Measurements from ENCODE around the gene LSAMP. TPM values are rescaled to one million over a fixed set of nuclear protein-coding genes. Genes with fewer than 3 reads are reported as not detected.

LSAMP gene
- total RNA-seq, 1 donor from 2014 or later = not detected

- no peaks in the 10 kb centered on the region for H3K4me1 Mint-ChIP-seq
- no peaks in the 10 kb centered on the region for H3K9me3 Mint-ChIP-seq
- no peak overlapping the region for H3K27ac Mint-ChIP-seq
- H3K36me3 Mint-ChIP-seq (ENCODE audit: low read depth) = no peaks in the 10 kb centered on the region
- H3K27me3 Mint-ChIP-seq = no peaks in the 10 kb centered on the region
- intact Hi-C loops (cut with micrococcal nuclease) = no loop called here
- no peak for DNase-seq
- no peak overlapping the region for H3K4me3 Mint-ChIP-seq
Observed at GRCh38 chr3:116318370-116318769, 126.9 kb downstream of the LSAMP start.

GRCh38 chr3:116316771-116317170, 128.5 kb downstream of the LSAMP start:
- H3K36me3 Mint-ChIP-seq (ENCODE audit: low read depth) = no peaks in the 10 kb centered on the region
- no peaks in the 10 kb centered on the region for H3K27me3 Mint-ChIP-seq
- no peaks in the 10 kb centered on the region for H3K4me1 Mint-ChIP-seq
- intact Hi-C loops (cut with micrococcal nuclease) = no loop called here
- H3K27ac Mint-ChIP-seq = no peak overlapping the region
- no peak overlapping the region for H3K4me3 Mint-ChIP-seq
- H3K9me3 Mint-ChIP-seq = no peaks in the 10 kb centered on the region
- DNase-seq = no peak

GRCh38 chr3:116314476-116314875, 130.8 kb downstream of the LSAMP start:
- Mint-ChIP-seq H3K4me3 (no peak overlapping the region), H3K36me3 (ENCODE audit: low read depth) (no peaks in the 10 kb centered on the region), H3K4me1 (no peaks in the 10 kb centered on the region), H3K27ac (no peak overlapping the region), H3K27me3 (no peaks in the 10 kb centered on the region), H3K9me3 (no peaks in the 10 kb centered on the region)
- intact Hi-C loops (cut with micrococcal nuclease) = no loop called here
- DNase-seq = no peak

GRCh38 chr3:116306720-116307119, 138.6 kb downstream of the LSAMP start:
- Mint-ChIP-seq H3K27ac (no peak overlapping the region), H3K4me3 (no peak overlapping the region), H3K27me3 (no peaks in the 10 kb centered on the region), H3K36me3 (ENCODE audit: low read depth) (no peaks in the 10 kb centered on the region), H3K9me3 (no peaks in the 10 kb centered on the region), H3K4me1 (no peaks in the 10 kb centered on the region)
- DNase-seq = no peak
- intact Hi-C loops (cut with micrococcal nuclease) = no loop called here

DNA sequence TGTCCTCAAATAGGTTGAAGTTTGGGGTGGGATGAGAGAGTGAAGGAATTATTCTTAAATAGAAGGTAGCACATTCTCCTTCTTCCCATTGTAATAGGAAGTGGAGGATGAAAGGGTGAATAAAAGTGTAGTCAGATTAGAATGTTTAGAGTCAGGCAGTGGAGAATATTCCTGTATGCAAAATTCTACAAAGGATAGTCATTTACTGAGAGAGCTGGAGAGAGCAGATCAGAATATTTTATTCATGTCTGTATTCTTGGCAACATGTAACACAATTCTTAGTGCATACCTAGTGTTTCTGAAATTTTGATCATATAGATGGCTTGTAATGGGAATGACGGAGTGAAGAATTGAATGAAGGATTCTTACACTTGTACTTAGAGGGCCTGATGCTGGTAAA, 139.1 kb downstream of the LSAMP start:
- H3K4me1 Mint-ChIP-seq = no peaks in the 10 kb centered on the region
- H3K4me3 Mint-ChIP-seq = no peak overlapping the region
- no peaks in the 10 kb centered on the region for H3K36me3 Mint-ChIP-seq (ENCODE audit: low read depth)
- H3K9me3 Mint-ChIP-seq = no peaks in the 10 kb centered on the region
- no peak overlapping the region for H3K27ac Mint-ChIP-seq
- intact Hi-C loops (cut with micrococcal nuclease) = no loop called here
- no peak for DNase-seq
- H3K27me3 Mint-ChIP-seq = no peaks in the 10 kb centered on the region

DNA sequence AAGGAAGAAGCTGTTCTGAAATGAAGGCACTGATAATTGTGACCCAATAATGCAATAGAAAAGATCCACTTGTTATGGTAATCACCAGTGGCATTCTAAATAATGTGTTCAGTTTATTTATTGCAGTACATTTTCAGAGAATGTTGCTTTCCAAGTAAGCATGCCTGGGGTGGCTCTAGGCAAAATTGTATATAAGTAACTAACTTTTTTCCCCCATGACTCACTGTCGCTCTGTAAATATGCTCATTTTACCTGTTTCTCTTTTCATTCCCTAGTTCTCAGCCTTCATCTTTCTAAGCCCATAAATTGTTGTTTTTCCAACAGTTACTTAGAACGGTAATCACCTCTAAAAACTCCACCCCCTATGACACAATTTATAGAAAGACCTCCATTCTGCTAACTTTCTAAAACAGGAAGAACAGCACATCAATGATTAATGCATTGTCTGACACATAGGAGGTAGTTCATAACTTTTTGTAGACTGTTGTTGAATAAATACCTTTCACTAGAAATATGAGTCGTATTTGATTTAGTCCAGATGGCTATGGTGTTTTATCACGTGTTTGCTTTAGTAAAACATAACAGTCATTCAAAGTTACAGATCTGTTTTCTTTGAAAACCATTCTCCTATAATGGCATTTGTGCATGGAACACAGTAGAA, 143.1 kb downstream of the LSAMP start:
- no peak overlapping the region for H3K27ac Mint-ChIP-seq
- H3K4me3 Mint-ChIP-seq = no peak overlapping the region
- H3K9me3 Mint-ChIP-seq = no peaks in the 10 kb centered on the region
- intact Hi-C loops (cut with micrococcal nuclease) = no loop called here
- no peak for DNase-seq
- H3K27me3 Mint-ChIP-seq = no peaks in the 10 kb centered on the region
- H3K36me3 Mint-ChIP-seq (ENCODE audit: low read depth) = no peaks in the 10 kb centered on the region
- no peaks in the 10 kb centered on the region for H3K4me1 Mint-ChIP-seq

DNA sequence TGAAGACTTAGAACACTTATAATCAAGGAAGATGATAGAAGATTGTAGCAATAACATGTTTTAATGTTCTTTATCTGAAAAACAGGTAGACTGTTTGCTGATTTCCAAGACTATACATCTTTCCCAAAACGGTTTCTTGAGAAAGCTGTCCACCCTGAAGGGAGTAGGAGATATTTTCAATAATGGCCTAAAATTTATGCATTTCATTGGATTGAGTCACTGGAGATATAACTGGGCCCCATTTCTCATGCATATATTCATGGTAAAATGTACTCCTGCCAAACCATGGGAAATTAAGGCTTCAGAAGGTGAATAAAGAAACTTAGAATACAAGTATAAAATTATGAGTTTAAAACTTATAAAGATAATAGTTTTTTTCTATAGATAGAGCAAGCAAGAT, 143.9 kb downstream of the LSAMP start:
- no peak for DNase-seq
- Mint-ChIP-seq H3K4me3 (no peak overlapping the region), H3K4me1 (no peaks in the 10 kb centered on the region), H3K9me3 (no peaks in the 10 kb centered on the region), H3K27me3 (no peaks in the 10 kb centered on the region), H3K27ac (no peak overlapping the region), H3K36me3 (ENCODE audit: low read depth) (no peaks in the 10 kb centered on the region)
- intact Hi-C loops (cut with micrococcal nuclease) = no loop called here

DNA sequence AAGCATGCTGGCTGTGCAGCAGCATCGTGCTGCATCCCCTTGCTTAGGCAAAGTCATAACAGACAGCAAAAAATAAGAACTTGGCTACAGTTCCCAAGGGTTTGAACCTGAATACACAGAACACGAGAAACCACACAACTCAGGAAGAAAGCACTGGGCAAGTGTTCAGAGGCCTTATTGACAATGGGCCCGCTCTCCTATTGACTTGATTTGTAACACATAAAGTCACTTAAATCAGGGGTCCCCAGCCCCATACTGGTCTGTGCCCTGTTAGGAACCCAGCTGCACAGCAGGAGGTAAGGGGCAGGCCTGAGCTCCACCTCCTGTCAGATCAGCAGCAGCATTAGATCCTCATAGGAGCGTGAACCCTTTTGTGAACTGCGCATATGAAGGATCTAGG, 145.1 kb downstream of the LSAMP start:
- intact Hi-C loops (cut with micrococcal nuclease) = no loop called here
- no peak overlapping the region for H3K4me3 Mint-ChIP-seq

GRCh38 chr3:116299646-116300081, 145.6 kb downstream of the LSAMP start:
- intact Hi-C loops (cut with micrococcal nuclease) = no loop called here
- H3K27me3 Mint-ChIP-seq = no peaks in the 10 kb centered on the region
- no peaks in the 10 kb centered on the region for H3K9me3 Mint-ChIP-seq
- no peaks in the 10 kb centered on the region for H3K36me3 Mint-ChIP-seq (ENCODE audit: low read depth)
- no peak overlapping the region for H3K27ac Mint-ChIP-seq
- no peak overlapping the region for H3K4me3 Mint-ChIP-seq
- no peaks in the 10 kb centered on the region for H3K4me1 Mint-ChIP-seq
- no peak for DNase-seq

More for the DNA sequence above, 145.1 kb downstream of the LSAMP start:
- no peaks in the 10 kb centered on the region for H3K36me3 Mint-ChIP-seq (ENCODE audit: low read depth)
- no peaks in the 10 kb centered on the region for H3K27me3 Mint-ChIP-seq
- H3K27ac Mint-ChIP-seq = no peak overlapping the region
- H3K9me3 Mint-ChIP-seq = no peaks in the 10 kb centered on the region
- no peaks in the 10 kb centered on the region for H3K4me1 Mint-ChIP-seq
- DNase-seq = no peak

- Mint-ChIP-seq H3K27ac (no peak overlapping the region), H3K36me3 (ENCODE audit: low read depth) (no peaks in the 10 kb centered on the region), H3K9me3 (no peaks in the 10 kb centered on the region), H3K27me3 (no peaks in the 10 kb centered on the region), H3K4me1 (no peaks in the 10 kb centered on the region), H3K4me3 (no peak overlapping the region)
- intact Hi-C loops (cut with micrococcal nuclease) = no loop called here
- no peak for DNase-seq
Observed at GRCh38 chr3:116298151-116298550, 147.1 kb downstream of the LSAMP start.

GRCh38 chr3:116291141-116291540, 154.1 kb downstream of the LSAMP start:
- no peaks in the 10 kb centered on the region for H3K9me3 Mint-ChIP-seq
- DNase-seq = no peak
- no peaks in the 10 kb centered on the region for H3K36me3 Mint-ChIP-seq (ENCODE audit: low read depth)
- H3K27me3 Mint-ChIP-seq = no peaks in the 10 kb centered on the region
- no peak overlapping the region for H3K4me3 Mint-ChIP-seq
- intact Hi-C loops (cut with micrococcal nuclease) = no loop called here
- no peak overlapping the region for H3K27ac Mint-ChIP-seq
- no peaks in the 10 kb centered on the region for H3K4me1 Mint-ChIP-seq

DNA sequence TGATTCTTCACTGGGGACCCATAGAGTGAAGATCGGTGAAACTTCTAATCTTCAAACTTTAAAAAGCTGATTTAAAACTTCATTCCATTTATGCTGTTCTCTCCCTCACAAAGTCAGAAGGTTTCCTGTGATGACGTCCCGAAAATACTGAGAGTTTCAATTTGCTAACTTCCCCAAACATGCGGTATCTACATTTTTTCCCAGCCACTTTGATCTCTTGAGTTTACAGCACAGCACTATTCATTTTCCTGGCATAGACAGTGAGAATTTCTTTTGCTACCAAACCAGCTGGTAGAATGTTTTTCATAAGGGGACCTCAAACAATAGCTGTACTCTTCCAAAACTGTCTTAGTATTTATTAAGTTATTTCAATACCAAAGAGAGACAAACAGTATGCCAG, 156.8 kb downstream of the LSAMP start:
- intact Hi-C loops (cut with micrococcal nuclease) = no loop called here
- no peak for DNase-seq
- no peak overlapping the region for H3K4me3 Mint-ChIP-seq
- H3K36me3 Mint-ChIP-seq (ENCODE audit: low read depth) = no peaks in the 10 kb centered on the region
- no peaks in the 10 kb centered on the region for H3K4me1 Mint-ChIP-seq
- H3K27me3 Mint-ChIP-seq = no peaks in the 10 kb centered on the region
- no peaks in the 10 kb centered on the region for H3K9me3 Mint-ChIP-seq
- no peak overlapping the region for H3K27ac Mint-ChIP-seq

DNA sequence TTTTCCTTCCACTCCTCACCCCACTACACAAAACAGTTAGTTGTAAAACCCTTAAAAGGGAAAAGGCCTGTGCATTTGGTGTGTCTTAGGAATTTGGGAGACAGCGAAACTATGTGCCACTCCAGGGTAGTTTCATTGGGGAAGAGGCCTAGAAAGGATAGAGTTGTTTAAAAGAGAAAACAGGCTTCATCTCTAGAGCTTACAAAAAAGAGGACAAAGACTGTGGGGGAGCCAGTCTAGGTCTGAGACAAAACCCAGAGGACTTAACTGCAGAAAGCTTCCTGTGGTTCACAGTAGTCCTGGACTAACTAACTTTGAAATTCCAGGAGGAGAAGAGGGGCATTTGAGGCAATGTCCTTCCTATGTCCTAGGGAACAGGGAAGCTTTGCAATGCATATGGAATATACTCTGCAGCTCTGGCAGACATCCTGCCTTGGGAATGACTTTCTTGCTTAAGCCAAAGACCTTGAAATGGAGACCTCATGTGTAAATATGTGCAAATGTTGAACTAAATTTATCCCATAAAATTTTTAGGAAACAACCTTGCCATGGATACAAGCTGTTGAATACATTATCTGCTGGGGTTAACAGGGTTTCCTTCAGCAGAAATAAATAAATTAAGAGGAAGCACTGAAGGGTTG, 159.4 kb downstream of the LSAMP start:
- DNase-seq = no peak
- no peak overlapping the region for H3K27ac Mint-ChIP-seq
- intact Hi-C loops (cut with micrococcal nuclease) = no loop called here

DNA sequence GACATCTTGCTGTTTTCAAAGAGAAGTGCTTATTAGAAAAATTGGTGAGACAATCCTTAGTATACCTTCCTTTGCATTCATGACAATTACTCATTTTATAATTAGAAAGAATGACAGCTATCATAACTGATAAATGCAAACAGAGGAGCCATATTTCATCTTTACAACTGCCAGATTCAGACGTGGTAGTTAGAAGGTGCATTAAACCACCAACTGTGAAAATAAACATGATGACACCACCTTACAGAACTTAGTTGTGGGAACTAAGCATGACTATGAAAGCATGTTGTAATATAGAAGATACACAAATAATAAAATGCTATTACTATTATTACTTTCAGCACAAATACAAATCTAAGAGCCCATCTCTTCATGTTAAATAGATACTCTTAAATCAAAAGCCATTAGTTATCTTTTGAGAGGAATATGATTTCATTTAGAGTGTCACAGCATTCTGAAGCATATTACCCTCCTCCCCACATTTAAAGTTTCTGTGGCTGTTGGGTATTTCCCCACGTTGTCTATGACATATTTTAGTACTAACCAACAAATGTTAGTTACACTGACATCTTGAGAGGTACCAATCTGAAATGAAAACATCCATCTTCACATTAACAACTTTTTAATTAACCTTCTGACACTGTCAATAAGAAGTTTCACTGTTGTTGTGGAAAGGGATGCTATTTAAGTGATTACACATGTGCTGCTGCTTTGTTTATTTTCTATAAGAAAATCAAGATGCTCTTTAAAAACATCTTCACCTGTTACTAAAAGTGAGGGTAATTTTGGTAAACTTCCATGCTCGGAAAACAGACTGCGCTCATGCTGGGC, 163.8 kb downstream of the LSAMP start:
- Mint-ChIP-seq H3K27ac (no peak overlapping the region), H3K27me3 (no peaks in the 10 kb centered on the region), H3K9me3 (no peaks in the 10 kb centered on the region), H3K4me3 (no peak overlapping the region), H3K4me1 (no peaks in the 10 kb centered on the region), H3K36me3 (ENCODE audit: low read depth) (no peaks in the 10 kb centered on the region)
- intact Hi-C loops (cut with micrococcal nuclease) = no loop called here
- no peak for DNase-seq

More for the DNA sequence above, 159.4 kb downstream of the LSAMP start:
- Mint-ChIP-seq H3K9me3 (no peaks in the 10 kb centered on the region), H3K4me3 (no peak overlapping the region), H3K36me3 (ENCODE audit: low read depth) (no peaks in the 10 kb centered on the region), H3K27me3 (no peaks in the 10 kb centered on the region), H3K4me1 (no peaks in the 10 kb centered on the region)

All from activated CD4-positive, alpha-beta T cell treated with anti-CD3 and anti-CD28 coated beads, Interleukin-2, amount 10 ng/mL, durations not matched to agents 24 days and 14 days (primary cell).